ENCODE data around the gene NRXN3. TPM values are rescaled to one million over a fixed set of nuclear protein-coding genes. Genes with fewer than 3 reads are reported as not detected.
A peak's percentile ranks its signal among the peaks of the same experiment; 100 is the strongest.

NRXN3 gene
- polyA plus RNA-seq, 1 experiment, result 7.0 TPM

DNA sequence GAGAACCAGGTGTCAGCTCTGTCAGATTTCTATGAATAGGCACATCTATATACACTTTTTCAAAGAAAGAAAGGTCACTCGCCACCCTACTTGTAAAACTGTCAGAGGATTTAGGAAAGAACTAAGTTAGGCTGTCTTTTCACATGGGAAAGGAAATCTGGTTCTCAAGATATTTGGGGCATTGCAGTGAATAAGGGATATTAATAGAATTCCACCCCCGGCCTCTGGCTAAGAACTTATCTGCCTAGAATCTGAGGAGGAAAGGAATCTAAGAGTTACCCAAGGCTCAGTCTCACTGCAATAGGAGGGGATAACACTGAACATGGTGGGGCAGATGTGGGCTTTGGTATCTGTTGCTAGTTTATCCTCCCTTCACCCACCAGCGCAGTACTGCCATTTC lies 677.6 kb downstream of the NRXN3 start:
- TF ChIP-seq, protein P1, sequence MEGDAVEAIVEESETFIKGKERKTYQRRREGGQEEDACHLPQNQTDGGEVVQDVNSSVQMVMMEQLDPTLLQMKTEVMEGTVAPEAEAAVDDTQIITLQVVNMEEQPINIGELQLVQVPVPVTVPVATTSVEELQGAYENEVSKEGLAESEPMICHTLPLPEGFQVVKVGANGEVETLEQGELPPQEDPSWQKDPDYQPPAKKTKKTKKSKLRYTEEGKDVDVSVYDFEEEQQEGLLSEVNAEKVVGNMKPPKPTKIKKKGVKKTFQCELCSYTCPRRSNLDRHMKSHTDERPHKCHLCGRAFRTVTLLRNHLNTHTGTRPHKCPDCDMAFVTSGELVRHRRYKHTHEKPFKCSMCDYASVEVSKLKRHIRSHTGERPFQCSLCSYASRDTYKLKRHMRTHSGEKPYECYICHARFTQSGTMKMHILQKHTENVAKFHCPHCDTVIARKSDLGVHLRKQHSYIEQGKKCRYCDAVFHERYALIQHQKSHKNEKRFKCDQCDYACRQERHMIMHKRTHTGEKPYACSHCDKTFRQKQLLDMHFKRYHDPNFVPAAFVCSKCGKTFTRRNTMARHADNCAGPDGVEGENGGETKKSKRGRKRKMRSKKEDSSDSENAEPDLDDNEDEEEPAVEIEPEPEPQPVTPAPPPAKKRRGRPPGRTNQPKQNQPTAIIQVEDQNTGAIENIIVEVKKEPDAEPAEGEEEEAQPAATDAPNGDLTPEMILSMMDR (IDR thresholded peaks at IDR 0.05; ENCODE audit: insufficient read depth, low read depth, low read length), result no peak
- ChIA-PET POLR2A (no interaction called here), CTCF (interaction anchor here (1.2 to 2.5 kb wide), 5 partner anchors 10 to 27 kb away, joined by 3 to 9 read pairs (median 5); no protein-coding TSS in a partner anchor)
- H3K27me3 ChIP-seq (ENCODE audit: control insufficient read depth, insufficient read depth, low read length), result no peaks in the 10 kb centered on the region
- DNase-seq (ENCODE audit: low read depth), result no peak
- H3K4me3 ChIP-seq (ENCODE audit: low read depth, low read length), result no peak overlapping the region
- H3K36me3 ChIP-seq (ENCODE audit: control insufficient read depth, insufficient read depth, low read length), result no peaks in the 10 kb centered on the region

DNA sequence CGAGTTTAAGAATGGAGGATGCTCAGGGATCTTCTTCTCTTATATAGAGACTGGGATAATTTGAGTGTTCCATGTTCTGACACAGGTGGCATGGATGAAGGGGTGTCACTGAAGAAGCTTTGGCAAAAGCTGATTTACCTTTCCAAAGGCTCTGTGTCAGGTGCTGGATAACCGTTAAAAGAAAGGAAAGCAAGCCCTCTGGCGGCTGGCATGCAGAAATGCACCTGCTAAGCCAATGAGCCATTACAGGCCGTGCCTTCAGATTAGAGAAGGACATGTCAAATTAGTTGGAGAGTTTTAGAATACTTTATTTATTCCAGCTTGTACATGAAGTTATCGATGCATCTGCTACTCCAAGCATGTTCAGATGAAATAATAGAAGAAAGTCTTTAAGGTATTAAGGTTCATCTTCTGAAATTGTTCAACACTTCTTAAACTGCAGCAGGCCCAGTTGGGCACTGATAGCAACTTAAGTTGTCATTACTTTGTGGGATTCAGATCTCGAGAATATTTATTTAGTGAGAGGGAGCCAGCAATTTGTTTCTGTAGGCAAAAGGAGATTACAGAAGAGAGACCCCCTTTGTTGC lies 678.2 kb downstream of the NRXN3 start:
- TF ChIP-seq, protein P1 (IDR thresholded peaks at IDR 0.05; ENCODE audit: insufficient read depth, low read depth, low read length), result peak; percentile 80
- POLR2A ChIA-PET, result no interaction called here
- Histone ChIP-seq H3K4me3 (ENCODE audit: low read depth, low read length) (no peak overlapping the region), H3K27me3 (ENCODE audit: control insufficient read depth, insufficient read depth, low read length) (no peaks in the 10 kb centered on the region), H3K36me3 (ENCODE audit: control insufficient read depth, insufficient read depth, low read length) (no peaks in the 10 kb centered on the region)
- DNase-seq (ENCODE audit: low read depth), result no peak
- CTCF ChIA-PET, result interaction anchor here (1.4 to 2.5 kb wide), 4 partner anchors 10 to 27 kb away, joined by 3 to 9 read pairs (median 5); no protein-coding TSS in a partner anchor

DNA sequence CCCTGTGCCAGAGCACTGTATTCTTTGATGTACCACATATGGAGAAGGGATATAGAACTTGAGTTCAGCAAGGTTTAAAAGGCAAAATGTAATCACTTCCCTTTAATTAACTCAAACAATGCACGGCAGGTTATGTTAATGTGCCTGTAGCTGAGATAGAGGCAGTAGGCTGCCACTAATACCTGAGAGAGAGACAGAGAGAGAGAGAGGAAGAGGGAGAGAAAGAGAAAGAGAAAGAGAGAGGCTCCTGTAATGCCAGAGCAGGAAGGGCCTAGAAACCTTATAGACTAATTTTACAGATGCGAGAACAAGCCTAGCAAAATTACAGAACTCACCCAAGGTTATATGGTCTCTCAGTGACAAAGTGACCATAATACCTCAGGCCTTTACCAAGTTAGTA lies 679.8 kb downstream of the NRXN3 start:
- TF ChIP-seq, protein P1 (IDR thresholded peaks at IDR 0.05; ENCODE audit: insufficient read depth, low read depth, low read length), result no peak
- Histone ChIP-seq H3K4me3 (ENCODE audit: low read depth, low read length) (no peak overlapping the region), H3K27me3 (ENCODE audit: control insufficient read depth, insufficient read depth, low read length) (no peaks in the 10 kb centered on the region), H3K36me3 (ENCODE audit: control insufficient read depth, insufficient read depth, low read length) (no peaks in the 10 kb centered on the region)
- POLR2A ChIA-PET, result no interaction called here
- no peak for DNase-seq (ENCODE audit: low read depth)
- CTCF ChIA-PET, result no interaction called here

DNA sequence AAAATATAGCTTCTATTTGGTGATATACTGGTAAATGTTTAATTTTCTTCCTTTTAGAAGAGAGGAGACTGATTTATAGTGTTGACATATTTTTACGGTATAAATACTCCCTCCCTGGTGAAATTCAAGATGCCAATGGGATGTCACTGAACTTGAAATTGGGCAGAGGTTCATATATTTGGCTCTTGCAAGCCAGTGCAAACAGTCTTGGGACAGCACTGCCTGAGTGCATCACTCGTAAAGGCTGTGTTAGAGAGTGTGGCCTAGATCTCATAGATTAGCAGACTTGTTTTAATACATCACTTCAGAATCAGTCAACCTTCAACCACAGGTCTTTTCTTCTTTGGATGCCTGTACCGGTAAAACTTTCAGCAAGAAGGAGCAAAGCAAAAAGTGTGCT lies 681.0 kb downstream of the NRXN3 start:
- H3K27me3 ChIP-seq (ENCODE audit: control insufficient read depth, insufficient read depth, low read length), result no peaks in the 10 kb centered on the region
- POLR2A ChIA-PET, result no interaction called here
- H3K4me3 ChIP-seq (ENCODE audit: low read depth, low read length), result no peak overlapping the region
- H3K36me3 ChIP-seq (ENCODE audit: control insufficient read depth, insufficient read depth, low read length), result no peaks in the 10 kb centered on the region
- CTCF ChIA-PET, result interaction anchor here (0.7 kb wide), 1 partner anchor 25 kb away, joined by 3 read pairs; no protein-coding TSS in a partner anchor
- no peak for DNase-seq (ENCODE audit: low read depth)
- TF ChIP-seq, protein P1 (IDR thresholded peaks at IDR 0.05; ENCODE audit: insufficient read depth, low read depth, low read length), result no peak

DNA sequence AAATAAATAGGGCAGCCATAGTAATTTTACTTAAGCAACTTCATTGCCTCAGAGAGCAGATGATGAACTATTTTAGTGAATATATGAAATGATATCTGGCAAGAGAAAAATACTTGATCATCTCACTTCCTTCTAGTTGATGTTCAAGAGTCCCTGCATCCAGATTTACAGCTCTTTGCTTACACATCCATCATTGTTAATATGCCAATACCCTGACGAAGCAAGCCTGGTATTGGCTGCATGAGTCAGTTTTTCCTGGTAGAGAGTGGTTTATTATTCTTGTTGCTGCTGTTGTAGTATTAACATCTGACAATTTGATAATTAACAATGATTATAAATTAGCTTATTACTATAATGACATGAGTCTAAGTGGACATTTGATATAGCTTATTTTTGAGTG lies 681.9 kb downstream of the NRXN3 start:
- CTCF ChIA-PET, result no interaction called here
- POLR2A ChIA-PET, result no interaction called here

More for the DNA sequence above, 681.9 kb downstream of the NRXN3 start:
- TF ChIP-seq, protein P1 (IDR thresholded peaks at IDR 0.05; ENCODE audit: insufficient read depth, low read depth, low read length), result no peak
- H3K36me3 ChIP-seq (ENCODE audit: control insufficient read depth, insufficient read depth, low read length), result no peaks in the 10 kb centered on the region
- no peaks in the 10 kb centered on the region for H3K27me3 ChIP-seq (ENCODE audit: control insufficient read depth, insufficient read depth, low read length)
- H3K4me3 ChIP-seq (ENCODE audit: low read depth, low read length), result no peak overlapping the region
- no peak for DNase-seq (ENCODE audit: low read depth)

Data from BJ (cell line).